ENCODE measurements around the gene OCIAD2.

The OCIAD2 gene

DNA sequence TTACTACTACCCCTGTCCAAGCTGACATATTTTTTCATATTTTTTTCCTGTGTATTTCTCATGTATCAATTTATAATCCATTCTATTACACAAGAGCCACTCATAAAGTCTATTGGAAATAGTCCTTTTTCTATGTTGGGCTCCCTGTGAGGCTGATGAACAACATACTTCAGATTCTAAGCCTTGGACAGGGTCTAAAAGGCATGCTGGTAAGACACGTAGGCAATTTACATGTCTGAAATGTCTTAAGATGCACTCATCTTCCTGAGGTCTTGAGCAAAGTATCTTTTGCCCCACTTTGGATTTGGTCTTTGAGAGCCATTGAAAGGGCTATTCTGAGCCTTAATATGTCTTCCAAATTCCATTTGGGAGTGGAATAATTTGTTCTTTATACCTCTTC lies 43.9 kb downstream of the OCIAD2 start:
- no peak for DNase-seq (ENCODE audit: extremely low read depth, insufficient read length)
- TF ChIP-seq, protein P1, sequence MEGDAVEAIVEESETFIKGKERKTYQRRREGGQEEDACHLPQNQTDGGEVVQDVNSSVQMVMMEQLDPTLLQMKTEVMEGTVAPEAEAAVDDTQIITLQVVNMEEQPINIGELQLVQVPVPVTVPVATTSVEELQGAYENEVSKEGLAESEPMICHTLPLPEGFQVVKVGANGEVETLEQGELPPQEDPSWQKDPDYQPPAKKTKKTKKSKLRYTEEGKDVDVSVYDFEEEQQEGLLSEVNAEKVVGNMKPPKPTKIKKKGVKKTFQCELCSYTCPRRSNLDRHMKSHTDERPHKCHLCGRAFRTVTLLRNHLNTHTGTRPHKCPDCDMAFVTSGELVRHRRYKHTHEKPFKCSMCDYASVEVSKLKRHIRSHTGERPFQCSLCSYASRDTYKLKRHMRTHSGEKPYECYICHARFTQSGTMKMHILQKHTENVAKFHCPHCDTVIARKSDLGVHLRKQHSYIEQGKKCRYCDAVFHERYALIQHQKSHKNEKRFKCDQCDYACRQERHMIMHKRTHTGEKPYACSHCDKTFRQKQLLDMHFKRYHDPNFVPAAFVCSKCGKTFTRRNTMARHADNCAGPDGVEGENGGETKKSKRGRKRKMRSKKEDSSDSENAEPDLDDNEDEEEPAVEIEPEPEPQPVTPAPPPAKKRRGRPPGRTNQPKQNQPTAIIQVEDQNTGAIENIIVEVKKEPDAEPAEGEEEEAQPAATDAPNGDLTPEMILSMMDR (IDR thresholded peaks at IDR 0.05; ENCODE audit: insufficient read depth, low read length, poor library complexity, severe bottlenecking): no peak
- H3K4me3 ChIP-seq (replicated peaks; ENCODE audit: low read depth, low read length): no peak overlapping the region
- H3K27me3 ChIP-seq (replicated peaks; ENCODE audit: control insufficient read depth, insufficient read depth, low read length): no peaks in the 10 kb centered on the region
- H3K36me3 ChIP-seq (ENCODE audit: control insufficient read depth, insufficient read depth, low read length): peaks cover 6% of the 10 kb centered on the region

DNA sequence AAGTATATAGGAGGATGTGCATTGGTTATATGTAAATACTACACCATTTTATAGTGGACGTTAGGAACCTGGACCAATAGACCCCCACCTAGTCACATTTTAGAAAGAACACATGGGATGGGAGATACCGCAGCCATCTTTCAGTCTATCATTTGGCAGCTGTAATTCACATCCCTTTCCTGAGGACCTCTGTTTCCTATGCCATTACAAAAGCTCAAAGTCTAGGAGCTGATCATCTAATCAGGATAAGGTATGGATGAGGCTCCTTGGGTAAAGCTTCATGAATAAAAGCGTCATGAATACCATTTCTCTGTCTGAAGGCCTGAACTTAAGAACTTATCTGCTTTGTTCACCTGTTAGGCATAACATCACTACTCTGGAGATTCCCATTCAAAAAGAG lies 44.5 kb downstream of the OCIAD2 start:
- Histone ChIP-seq H3K27me3 (replicated peaks; ENCODE audit: control insufficient read depth, insufficient read depth, low read length) (no peaks in the 10 kb centered on the region), H3K36me3 (ENCODE audit: control insufficient read depth, insufficient read depth, low read length) (peaks cover 7% of the 10 kb centered on the region), H3K4me3 (replicated peaks; ENCODE audit: low read depth, low read length) (no peak overlapping the region)
- DNase-seq (ENCODE audit: extremely low read depth, insufficient read length): no peak
- TF ChIP-seq, protein P1 (IDR thresholded peaks at IDR 0.05; ENCODE audit: insufficient read depth, low read length, poor library complexity, severe bottlenecking): no peak

DNA sequence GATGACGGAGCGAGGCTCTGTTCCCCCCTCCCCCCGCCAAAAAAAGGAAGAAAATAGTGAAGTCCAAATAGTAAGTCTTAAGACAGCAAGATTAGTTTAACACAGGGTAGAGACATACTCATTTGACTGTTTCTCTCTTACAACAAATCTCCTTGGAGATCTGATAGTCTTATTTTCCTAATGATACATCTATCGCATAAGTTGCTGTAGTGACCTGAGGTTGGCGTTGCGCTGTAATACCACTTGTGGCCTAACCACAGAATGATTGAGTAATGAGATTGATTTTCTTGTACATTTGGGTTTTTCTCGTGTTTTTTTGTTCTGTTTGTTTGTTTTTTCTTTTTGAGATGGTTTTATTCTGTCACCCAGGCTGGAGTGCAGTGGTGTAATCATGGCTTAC lies 48.4 kb downstream of the OCIAD2 start:
- H3K4me3 ChIP-seq (replicated peaks; ENCODE audit: low read depth, low read length): no peak overlapping the region
- TF ChIP-seq, protein P1 (IDR thresholded peaks at IDR 0.05; ENCODE audit: insufficient read depth, low read length, poor library complexity, severe bottlenecking): no peak
- no peaks in the 10 kb centered on the region for H3K27me3 ChIP-seq (replicated peaks; ENCODE audit: control insufficient read depth, insufficient read depth, low read length)
- H3K36me3 ChIP-seq (ENCODE audit: control insufficient read depth, insufficient read depth, low read length): peaks cover 8% of the 10 kb centered on the region
- DNase-seq (ENCODE audit: extremely low read depth, insufficient read length): no peak

DNA sequence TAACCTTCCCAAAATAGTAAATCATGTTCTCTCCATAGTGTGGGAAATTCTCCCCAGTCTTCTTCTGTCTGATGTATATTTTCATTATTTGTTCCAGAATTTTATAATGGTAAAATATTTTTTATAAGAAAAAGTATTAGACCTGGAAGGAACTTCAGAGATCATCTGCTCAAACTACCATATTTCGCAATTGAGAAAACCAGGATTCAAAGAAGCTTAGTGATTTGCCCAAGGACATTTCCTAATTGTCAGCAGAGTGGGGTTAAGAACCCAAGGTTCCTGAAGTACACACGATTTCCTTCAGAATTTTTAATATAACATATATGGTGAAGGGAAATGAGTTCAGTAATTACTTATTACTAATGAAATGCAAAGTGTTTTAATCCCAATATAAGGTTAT lies 51.6 kb downstream of the OCIAD2 start:
- peaks cover 7% of the 10 kb centered on the region for H3K36me3 ChIP-seq (ENCODE audit: control insufficient read depth, insufficient read depth, low read length)
- no peak overlapping the region for H3K4me3 ChIP-seq (replicated peaks; ENCODE audit: low read depth, low read length)
- TF ChIP-seq, protein P1 (IDR thresholded peaks at IDR 0.05; ENCODE audit: insufficient read depth, low read length, poor library complexity, severe bottlenecking): no peak
- DNase-seq (ENCODE audit: extremely low read depth, insufficient read length): no peak
- no peaks in the 10 kb centered on the region for H3K27me3 ChIP-seq (replicated peaks; ENCODE audit: control insufficient read depth, insufficient read depth, low read length)

- H3K4me3 ChIP-seq (replicated peaks; ENCODE audit: low read depth, low read length): no peak overlapping the region
- H3K27me3 ChIP-seq (replicated peaks; ENCODE audit: control insufficient read depth, insufficient read depth, low read length): no peaks in the 10 kb centered on the region
- TF ChIP-seq, protein P1 (IDR thresholded peaks at IDR 0.05; ENCODE audit: insufficient read depth, low read length, poor library complexity, severe bottlenecking): no peak
- H3K36me3 ChIP-seq (ENCODE audit: control insufficient read depth, insufficient read depth, low read length): peaks cover 7% of the 10 kb centered on the region
- no peak for DNase-seq (ENCODE audit: extremely low read depth, insufficient read length)
Observed at GRCh38 chr4:48854395-48854683, 52.2 kb downstream of the OCIAD2 start.

- Histone ChIP-seq H3K4me3 (replicated peaks; ENCODE audit: low read depth, low read length) (no peak overlapping the region), H3K27me3 (replicated peaks; ENCODE audit: control insufficient read depth, insufficient read depth, low read length) (no peaks in the 10 kb centered on the region), H3K36me3 (ENCODE audit: control insufficient read depth, insufficient read depth, low read length) (peaks cover 7% of the 10 kb centered on the region)
- TF ChIP-seq, protein P1 (IDR thresholded peaks at IDR 0.05; ENCODE audit: insufficient read depth, low read length, poor library complexity, severe bottlenecking): no peak
- no peak for DNase-seq (ENCODE audit: extremely low read depth, insufficient read length)
Observed at GRCh38 chr4:48853604-48854394, 52.8 kb downstream of the OCIAD2 start.

Measured in GM06990 (cell line).